GM19438 (cell line): ENCODE measurements around the gene PCDHA6.
"Not testable (repeated sequence)": the region's sequence is repeated elsewhere in the genome, so short reads cannot be mapped to it uniquely, and the experiment has no call there.

Experiments
- ATAC-seq: cut with Tn5 transposase; IDR thresholded peaks from one replicate; pipeline ENCODE4 v1.9.1; 2021; ENCODE audit warnings: low read depth; ENCODE audit not compliant: unreplicated experiment

Gene PCDHA6

DNA sequence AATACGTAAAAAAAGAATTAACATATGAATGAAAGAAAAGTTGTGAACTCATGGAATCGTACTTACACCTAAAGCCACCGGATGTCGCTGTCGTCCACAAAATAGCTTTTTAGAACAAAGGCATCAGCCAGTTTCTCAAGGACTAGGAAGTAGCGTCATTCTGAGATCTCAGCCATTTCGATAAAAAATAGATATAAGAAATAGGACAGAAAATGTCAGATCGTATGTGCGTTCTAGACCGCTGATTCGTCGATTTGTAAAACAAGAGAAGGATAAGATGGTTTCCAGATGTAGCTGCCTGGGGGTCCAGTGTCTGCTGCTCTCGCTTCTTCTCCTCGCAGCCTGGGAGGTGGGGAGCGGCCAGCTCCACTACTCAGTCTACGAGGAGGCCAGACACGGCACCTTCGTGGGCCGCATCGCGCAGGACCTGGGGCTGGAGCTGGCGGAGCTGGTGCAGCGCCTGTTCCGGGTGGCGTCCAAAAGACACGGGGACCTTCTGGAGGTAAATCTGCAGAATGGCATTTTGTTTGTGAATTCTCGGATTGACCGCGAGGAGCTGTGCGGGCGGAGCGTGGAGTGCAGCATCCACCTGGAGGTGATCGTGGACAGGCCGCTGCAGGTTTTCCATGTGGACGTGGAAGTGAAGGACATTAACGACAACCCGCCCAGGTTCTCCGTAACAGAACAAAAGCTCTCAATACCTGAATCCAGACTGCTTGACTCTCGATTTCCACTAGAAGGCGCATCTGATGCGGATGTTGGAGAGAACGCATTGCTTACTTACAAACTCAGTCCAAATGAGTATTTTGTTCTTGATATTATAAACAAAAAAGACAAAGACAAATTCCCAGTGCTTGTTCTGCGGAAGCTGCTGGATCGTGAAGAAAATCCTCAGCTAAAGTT lies 28.3 kb downstream of the PCDHA6 start, which contains the start of gene PCDHA10:
Gene PCDHA10, plus strand, starts transcription at position 126 of the 903 bp plus-strand sequence. Its CDS starts 152 bp downstream, at position 278.
- ATAC-seq, result no peak

DNA sequence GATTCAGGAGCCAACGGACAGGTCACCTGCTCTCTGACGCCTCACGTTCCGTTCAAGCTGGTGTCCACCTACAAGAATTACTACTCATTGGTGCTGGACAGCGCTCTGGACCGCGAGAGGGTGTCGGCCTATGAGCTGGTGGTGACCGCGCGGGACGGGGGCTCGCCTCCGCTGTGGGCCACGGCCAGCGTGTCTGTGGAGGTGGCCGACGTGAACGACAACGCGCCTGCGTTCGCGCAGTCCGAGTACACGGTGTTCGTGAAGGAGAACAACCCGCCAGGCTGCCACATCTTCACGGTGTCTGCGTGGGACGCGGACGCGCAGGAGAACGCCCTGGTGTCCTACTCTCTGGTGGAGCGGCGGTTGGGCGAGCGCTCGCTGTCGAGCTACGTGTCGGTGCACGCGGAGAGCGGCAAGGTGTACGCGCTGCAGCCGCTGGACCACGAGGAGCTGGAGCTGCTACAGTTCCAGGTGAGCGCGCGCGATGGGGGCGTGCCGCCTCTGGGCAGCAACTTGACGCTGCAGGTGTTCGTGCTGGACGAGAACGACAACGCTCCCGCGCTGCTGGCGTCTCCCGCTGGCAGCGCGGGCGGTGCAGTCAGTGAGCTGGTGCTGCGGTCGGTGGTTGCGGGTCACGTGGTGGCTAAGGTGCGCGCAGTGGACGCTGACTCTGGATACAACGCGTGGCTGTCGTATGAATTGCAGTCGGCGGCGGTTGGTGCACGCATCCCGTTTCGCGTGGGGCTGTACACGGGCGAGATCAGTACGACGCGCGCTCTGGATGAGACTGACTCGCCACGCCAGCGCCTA lies 29.6 kb downstream of the PCDHA6 start:
- no peak for ATAC-seq

DNA sequence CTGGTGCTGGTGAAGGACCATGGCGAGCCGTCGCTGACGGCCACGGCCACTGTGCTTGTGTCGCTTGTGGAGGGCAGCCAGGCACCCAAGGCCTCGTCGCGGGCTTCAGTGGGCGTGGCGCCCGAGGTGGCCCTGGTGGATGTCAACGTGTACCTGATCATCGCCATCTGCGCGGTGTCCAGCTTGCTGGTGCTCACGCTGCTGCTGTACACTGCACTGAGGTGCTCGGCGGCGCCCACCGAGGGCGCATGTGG lies 30.2 kb downstream of the PCDHA6 start:
- no peak for ATAC-seq

DNA sequence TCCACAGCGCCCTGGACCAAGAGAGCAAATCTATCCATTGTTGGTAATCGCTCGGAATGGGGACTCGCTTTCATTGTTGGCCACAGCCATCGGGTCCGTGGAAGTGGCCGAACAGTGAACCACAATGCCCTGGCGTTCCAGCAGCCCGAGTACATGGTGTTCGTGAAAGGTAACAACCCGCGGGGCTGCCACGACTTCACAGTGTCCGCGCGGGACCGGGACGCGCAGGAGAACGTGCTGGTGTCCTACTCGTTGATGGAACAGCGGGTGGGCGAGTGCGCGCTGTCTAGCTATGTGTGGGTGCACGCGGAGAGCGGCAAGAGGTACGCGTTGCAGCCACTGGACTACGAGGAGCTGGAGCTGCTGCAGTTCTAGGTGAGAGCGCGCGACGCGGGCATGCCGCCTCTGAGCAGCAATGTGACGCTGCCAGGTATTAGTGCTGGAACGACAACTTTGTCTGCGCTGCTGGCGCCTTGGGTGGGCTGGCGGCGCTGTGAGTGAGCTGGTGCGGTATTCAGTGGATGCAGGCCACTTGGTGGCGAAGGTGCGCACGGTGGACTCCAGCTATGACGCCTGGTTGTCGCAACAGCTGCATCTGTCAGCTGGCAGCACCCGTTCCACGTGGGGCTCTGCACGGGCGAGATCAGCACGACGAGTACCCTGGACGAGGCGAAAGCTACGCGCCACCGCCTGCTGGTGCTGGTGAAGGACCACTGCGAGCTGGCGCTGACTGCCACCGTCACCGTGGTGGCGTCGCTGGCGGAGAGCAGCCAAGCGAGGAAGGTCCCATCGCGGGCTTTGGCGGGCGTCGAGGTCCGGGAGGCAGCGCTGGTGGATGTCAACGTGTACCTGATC lies 34.9 kb downstream of the PCDHA6 start:
- ATAC-seq, result no peak

DNA sequence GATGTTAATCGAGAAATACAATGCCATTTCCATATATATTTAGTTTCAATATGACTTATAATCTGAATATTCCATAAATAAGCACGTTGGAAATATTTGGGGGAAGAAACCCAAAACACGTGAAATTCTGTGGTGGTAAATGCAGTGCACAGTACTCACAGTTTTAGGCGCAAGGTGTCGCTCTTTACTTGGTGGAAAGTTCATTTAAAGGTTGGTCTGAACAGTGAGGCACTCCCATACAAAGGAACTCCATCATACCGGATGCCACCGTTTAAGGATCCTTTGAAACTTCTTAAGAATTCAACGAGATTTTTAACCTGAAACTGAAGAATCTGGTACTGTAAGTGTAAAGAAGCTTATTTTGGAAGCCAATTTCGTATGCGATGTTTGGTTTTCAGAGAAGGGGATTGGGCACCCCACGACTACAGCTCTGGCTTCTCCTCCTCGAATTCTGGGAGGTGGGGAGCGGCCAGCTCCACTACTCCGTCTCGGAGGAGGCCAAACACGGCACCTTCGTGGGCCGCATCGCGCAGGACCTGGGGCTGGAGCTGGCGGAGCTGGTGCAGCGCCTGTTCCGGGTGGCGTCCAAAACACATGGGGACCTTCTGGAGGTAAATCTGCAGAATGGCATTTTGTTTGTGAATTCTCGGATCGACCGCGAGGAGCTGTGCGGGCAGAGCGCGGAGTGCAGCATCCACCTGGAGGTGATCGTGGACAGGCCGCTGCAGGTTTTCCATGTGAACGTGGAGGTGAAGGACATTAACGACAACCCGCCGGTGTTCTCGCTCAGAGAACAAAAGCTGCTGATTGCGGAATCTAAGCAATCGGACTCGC lies 41.2 kb downstream of the PCDHA6 start, which contains the start of gene PCDHA11:
Gene PCDHA11, plus strand, starts transcription at position 237 of the 834 bp plus-strand sequence. Its CDS starts 147 bp downstream, at position 384.
- no peak for ATAC-seq

DNA sequence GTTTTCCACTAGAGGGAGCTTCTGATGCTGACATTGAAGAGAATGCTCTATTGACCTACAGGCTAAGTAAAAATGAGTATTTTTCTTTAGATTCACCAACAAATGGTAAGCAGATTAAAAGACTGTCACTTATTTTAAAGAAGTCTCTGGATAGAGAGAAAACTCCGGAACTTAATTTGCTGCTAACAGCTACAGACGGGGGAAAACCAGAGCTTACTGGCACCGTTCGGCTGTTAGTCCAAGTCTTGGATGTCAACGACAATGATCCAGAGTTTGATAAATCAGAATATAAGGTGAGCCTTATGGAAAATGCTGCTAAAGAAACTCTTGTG lies 41.8 kb downstream of the PCDHA6 start:
- ATAC-seq, result no peak

DNA sequence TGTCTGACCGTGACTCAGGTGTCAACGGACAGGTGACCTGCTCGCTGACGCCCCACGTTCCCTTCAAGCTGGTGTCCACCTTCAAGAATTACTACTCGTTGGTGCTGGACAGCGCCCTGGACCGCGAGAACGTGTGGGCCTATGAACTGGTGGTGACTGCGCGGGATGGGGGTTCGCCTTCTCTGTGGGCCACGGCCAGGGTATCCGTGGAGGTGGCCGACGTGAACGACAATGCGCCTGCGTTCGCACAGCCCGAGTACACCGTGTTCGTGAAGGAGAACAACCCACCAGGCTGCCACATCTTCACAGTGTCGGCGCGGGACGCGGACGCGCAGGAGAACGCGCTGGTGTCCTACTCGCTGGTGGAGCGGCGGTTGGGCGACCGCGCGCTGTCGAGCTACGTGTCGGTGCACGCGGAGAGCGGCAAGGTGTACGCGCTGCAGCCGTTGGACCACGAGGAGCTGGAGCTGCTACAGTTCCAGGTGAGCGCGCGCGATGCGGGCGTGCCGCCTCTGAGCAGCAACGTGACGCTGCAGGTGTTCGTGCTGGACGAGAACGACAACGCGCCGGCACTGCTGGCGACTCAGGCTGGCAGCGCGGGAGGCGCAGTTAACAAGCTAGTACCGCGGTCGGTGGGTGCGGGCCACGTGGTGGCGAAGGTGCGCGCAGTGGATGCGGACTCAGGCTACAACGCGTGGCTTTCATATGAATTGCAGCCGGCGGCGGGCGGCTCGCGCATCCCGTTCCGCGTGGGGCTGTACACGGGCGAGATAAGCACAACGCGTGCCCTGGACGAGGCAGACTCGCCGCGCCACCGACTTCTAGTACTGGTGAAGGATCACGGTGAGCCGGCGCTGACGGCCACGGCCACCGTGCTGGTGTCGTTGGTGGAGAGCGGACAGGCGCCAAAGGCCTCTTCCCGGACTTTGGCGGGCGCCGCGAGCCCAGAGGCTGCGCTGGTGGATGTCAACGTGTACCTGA lies 42.8 kb downstream of the PCDHA6 start:
- ATAC-seq, result no peak

DNA sequence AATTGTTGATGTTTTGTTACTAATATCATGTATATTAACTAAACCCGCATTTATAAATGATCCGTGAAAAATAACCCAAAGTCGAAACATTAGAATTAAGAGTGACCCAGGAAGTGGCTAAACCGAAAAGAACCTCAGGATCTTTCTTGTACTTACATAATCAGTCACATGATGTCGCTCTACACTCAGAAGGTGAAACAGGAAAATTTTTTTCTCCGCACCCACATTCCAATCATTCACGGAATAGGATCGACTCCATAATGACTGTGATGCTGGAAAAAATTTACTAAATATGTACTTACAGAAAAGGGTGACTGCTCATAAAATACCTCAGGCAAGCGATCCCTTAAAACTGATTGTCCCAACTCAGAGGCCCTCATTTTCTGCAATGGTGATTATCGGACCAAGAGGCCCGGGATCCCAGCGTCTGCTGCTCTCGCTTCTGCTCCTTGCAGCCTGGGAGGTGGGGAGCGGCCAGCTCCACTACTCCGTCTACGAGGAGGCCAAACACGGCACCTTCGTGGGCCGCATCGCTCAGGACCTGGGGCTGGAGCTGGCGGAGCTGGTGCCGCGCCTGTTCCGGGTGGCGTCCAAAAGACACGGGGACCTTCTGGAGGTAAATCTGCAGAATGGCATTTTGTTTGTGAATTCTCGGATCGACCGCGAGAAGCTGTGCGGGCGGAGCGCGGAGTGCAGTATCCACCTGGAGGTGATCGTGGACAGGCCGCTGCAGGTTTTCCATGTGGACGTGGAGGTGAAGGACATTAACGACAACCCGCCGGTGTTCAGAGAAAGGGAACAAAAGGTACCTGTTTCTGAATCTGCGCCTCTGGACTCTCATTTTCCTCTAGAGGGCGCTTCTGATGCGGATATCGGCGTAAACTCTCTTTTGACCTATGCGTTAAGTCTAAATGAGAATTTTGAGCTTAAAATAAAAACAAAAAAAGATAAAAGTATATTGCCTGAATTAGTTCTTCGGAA lies 47.6 kb downstream of the PCDHA6 start, which contains the start of gene PCDHA12:
Gene PCDHA12, plus strand, starts transcription at position 224 of the 981 bp plus-strand sequence. Its CDS starts 165 bp downstream, at position 389.
- ATAC-seq, result no peak

DNA sequence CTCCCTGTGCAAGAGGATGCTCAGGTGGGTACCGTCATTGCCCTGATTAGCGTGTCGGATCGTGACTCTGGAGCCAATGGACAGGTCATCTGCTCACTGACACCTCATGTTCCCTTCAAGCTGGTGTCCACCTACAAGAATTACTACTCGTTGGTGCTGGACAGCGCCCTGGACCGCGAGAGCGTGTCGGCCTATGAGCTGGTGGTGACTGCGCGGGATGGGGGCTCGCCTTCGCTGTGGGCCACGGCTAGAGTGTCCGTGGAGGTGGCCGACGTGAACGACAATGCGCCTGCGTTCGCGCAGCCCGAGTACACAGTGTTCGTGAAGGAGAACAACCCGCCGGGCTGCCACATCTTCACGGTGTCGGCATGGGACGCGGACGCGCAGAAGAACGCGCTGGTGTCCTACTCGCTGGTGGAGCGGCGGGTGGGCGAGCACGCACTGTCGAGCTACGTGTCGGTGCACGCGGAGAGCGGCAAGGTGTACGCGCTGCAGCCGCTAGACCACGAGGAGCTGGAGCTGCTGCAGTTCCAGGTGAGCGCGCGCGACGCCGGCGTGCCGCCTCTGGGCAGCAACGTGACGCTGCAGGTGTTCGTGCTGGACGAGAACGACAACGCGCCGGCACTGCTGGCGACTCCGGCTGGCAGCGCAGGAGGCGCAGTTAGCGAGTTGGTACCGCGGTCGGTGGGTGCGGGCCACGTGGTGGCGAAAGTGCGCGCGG lies 48.9 kb downstream of the PCDHA6 start:
- not testable (repeated sequence) for ATAC-seq

DNA sequence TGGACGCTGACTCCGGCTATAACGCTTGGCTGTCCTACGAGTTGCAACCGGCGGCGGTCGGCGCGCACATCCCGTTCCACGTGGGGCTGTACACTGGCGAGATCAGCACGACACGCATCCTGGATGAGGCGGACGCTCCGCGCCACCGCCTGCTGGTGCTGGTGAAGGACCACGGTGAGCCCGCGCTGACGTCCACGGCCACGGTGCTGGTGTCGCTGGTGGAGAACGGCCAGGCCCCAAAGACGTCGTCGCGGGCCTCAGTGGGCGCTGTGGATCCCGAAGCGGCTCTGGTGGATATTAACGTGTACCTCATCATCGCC lies 49.5 kb downstream of the PCDHA6 start:
- no peak for ATAC-seq
